ENCODE results near the gene TOR4A. TPM values are rescaled to one million over a fixed set of nuclear protein-coding genes. Genes with fewer than 3 reads are reported as not detected.

Gene TOR4A
- total and polyA plus RNA-seq, 2 donors from 2014 or later, result 4.9 to 23.8 TPM

GRCh38 chr9:137300567-137301080 is 23.1 kb downstream of the TOR4A start:
- Histone ChIP-seq H3K4me1 (ENCODE audit: control insufficient read depth in 2 of 3, insufficient read depth in 2 of 3, low read depth in 1 of 3, low read length in 3 of 3) (peaks cover 0 to 18% (median 4%) of the 10 kb centered on the region in 3 donors), H3K27ac (ENCODE audit: low read depth in 2 of 2, low read length in 2 of 2) (peak overlapping the region; percentile 32 to 37), H3K27me3 (ENCODE audit: control insufficient read depth, insufficient read depth, low read length) (no peaks in the 10 kb centered on the region), H3K36me3 (ENCODE audit: control insufficient read depth in 2 of 3, insufficient read depth in 3 of 3, low read length in 3 of 3) (no peaks in the 10 kb centered on the region), H3K4me3 (ENCODE audit: low read length in 3 of 3) (peak overlapping the region; percentile 56 to 66 (median 62)), H3K9me3 (ENCODE audit: control insufficient read depth in 2 of 3, insufficient read depth in 1 of 3, low read length in 3 of 3) (no peaks in the 10 kb centered on the region), H3K9ac (ENCODE audit: low read length in 3 of 3) (peak overlapping the region in 2 of 3 donors; percentile 42 to 77)
- FAIRE-seq (no peak), DNase-seq (peak in 4 of 5 donors; percentile 64 to 82 (median 72))
- TF ChIP-seq CTCF (IDR thresholded peaks at IDR 0.05; ENCODE audit: borderline replicate concordance, extremely low read depth, insufficient read depth), result no peak
- intact Hi-C loops (cut with DNase I), result no loop called here

- no peaks in the 10 kb centered on the region for H3K36me3 ChIP-seq (ENCODE audit: control insufficient read depth in 2 of 3, insufficient read depth in 3 of 3, low read length in 3 of 3)
- no peaks in the 10 kb centered on the region for H3K27me3 ChIP-seq (ENCODE audit: control insufficient read depth, insufficient read depth, low read length)
- intact Hi-C loops (cut with DNase I), result no loop called here
- H3K9ac ChIP-seq (ENCODE audit: low read length in 3 of 3), result peak overlapping the region in 2 of 3 donors; percentile 26 to 77
- FAIRE-seq (no peak), DNase-seq (peak; percentile 75 to 86 (median 84))
- no peaks in the 10 kb centered on the region for H3K9me3 ChIP-seq (ENCODE audit: control insufficient read depth in 2 of 3, insufficient read depth in 1 of 3, low read length in 3 of 3)
- peak overlapping the region; percentile 60 to 66 (median 62) for H3K4me3 ChIP-seq (ENCODE audit: low read length in 3 of 3)
- peaks cover 0 to 20% (median 8%) of the 10 kb centered on the region in 3 donors for H3K4me1 ChIP-seq (ENCODE audit: control insufficient read depth in 2 of 3, insufficient read depth in 2 of 3, low read depth in 1 of 3, low read length in 3 of 3)
- no peak for TF ChIP-seq CTCF (IDR thresholded peaks at IDR 0.05; ENCODE audit: borderline replicate concordance, extremely low read depth, insufficient read depth)
- H3K27ac ChIP-seq (ENCODE audit: low read depth in 2 of 2, low read length in 2 of 2), result peak overlapping the region; percentile 47 to 51
Observed at GRCh38 chr9:137301081-137301947, 23.8 kb downstream of the TOR4A start.

- DNase-seq (peak in 3 of 5 donors; percentile 90 to 96 (median 95)), FAIRE-seq (no peak)
- H3K9me3 ChIP-seq (ENCODE audit: control insufficient read depth in 2 of 3, insufficient read depth in 1 of 3, low read length in 3 of 3), result no peaks in the 10 kb centered on the region
- H3K4me1 ChIP-seq (ENCODE audit: control insufficient read depth in 2 of 3, insufficient read depth in 2 of 3, low read depth in 1 of 3, low read length in 3 of 3), result peaks cover 0 to 20% (median 11%) of the 10 kb centered on the region in 3 donors
- H3K27me3 ChIP-seq (ENCODE audit: control insufficient read depth, insufficient read depth, low read length), result no peaks in the 10 kb centered on the region
- peak within 1 kb of the TSS; percentile 60 to 62 (median 62) for H3K4me3 ChIP-seq (ENCODE audit: low read length in 3 of 3)
- H3K27ac ChIP-seq (ENCODE audit: low read depth in 2 of 2, low read length in 2 of 2), result peak within 1 kb of the TSS; percentile 51 to 60
- H3K36me3 ChIP-seq (ENCODE audit: control insufficient read depth in 2 of 3, insufficient read depth in 3 of 3, low read length in 3 of 3), result no peaks in the 10 kb centered on the region
- peak within 1 kb of the TSS; percentile 26 to 77 (median 54) for H3K9ac ChIP-seq (ENCODE audit: low read length in 3 of 3)
- TF ChIP-seq CTCF (IDR thresholded peaks at IDR 0.05; ENCODE audit: borderline replicate concordance, extremely low read depth, insufficient read depth), result no peak
- intact Hi-C loops (cut with DNase I), result no loop called here
Observed at GRCh38 chr9:137302118-137302448, 24.6 kb downstream of the TOR4A start, which contains the start of gene NRARP. Gene NRARP, minus strand, starts transcription at chr9:137302271. Its CDS starts 343 bp downstream, at chr9:137301928.
